ENCODE results near the gene SNTB2. TPM values are rescaled to one million over a fixed set of nuclear protein-coding genes. Genes with fewer than 3 reads are reported as not detected.

Gene SNTB2
- total and polyA plus RNA-seq, 2 of the 13 experiments (the other 11 are each of a cell fraction or from before 2014, with no cell fraction given) = 11.5 to 19.2 TPM

GRCh38 chr16:69310653-69311532, 123.9 kb downstream of the SNTB2 start, which contains the start of gene VPS4A (continued):
- TF ChIP-seq ZNF407 (CRISPR knock-in tag; IDR thresholded peaks at IDR 0.05; ENCODE audit: not compliant biosample characterization) (peak; percentile 52), JUND (CRISPR knock-in tag; IDR thresholded peaks at IDR 0.05) (no peak), ZNF205 (CRISPR knock-in tag; IDR thresholded peaks at IDR 0.05) (no peak; the same call in 1 of the 2 replicates), KDM3A (CRISPR knock-in tag; IDR thresholded peaks at IDR 0.05; ENCODE audit: low read depth) (0 out of 2 replicates have a peak, but pooled peaks have one; percentile 23), SIX4 (CRISPR knock-in tag; IDR thresholded peaks at IDR 0.05) (peak; percentile 78), ATAD3A (CRISPR knock-in tag; IDR thresholded peaks at IDR 0.05) (no peak), HOXA5 (CRISPR knock-in tag; IDR thresholded peaks at IDR 0.05) (peak; percentile 9; the same call in 1 of the 2 replicates), MED8 (CRISPR knock-in tag; IDR thresholded peaks at IDR 0.05; ENCODE audit: insufficient replicate concordance) (no peak), ZNF253 (CRISPR knock-in tag; IDR thresholded peaks at IDR 0.05; ENCODE audit: borderline replicate concordance) (no peak), USF2 (IDR thresholded peaks at IDR 0.05; ENCODE audit: low read depth, low read length) (no peak), USF2 (CRISPR knock-in tag; IDR thresholded peaks at IDR 0.05; ENCODE audit: borderline replicate concordance) (no peak; the same call in 1 of the 2 replicates)
- TF ChIP-seq, protein P1, sequence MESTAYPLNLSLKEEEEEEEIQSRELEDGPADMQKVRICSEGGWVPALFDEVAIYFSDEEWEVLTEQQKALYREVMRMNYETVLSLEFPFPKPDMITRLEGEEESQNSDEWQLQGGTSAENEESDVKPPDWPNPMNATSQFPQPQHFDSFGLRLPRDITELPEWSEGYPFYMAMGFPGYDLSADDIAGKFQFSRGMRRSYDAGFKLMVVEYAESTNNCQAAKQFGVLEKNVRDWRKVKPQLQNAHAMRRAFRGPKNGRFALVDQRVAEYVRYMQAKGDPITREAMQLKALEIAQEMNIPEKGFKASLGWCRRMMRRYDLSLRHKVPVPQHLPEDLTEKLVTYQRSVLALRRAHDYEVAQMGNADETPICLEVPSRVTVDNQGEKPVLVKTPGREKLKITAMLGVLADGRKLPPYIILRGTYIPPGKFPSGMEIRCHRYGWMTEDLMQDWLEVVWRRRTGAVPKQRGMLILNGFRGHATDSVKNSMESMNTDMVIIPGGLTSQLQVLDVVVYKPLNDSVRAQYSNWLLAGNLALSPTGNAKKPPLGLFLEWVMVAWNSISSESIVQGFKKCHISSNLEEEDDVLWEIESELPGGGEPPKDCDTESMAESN (CRISPR knock-in tag; conservative IDR thresholded peaks at IDR 0.05) = peak; percentile 89
- TF ChIP-seq, protein P2, sequence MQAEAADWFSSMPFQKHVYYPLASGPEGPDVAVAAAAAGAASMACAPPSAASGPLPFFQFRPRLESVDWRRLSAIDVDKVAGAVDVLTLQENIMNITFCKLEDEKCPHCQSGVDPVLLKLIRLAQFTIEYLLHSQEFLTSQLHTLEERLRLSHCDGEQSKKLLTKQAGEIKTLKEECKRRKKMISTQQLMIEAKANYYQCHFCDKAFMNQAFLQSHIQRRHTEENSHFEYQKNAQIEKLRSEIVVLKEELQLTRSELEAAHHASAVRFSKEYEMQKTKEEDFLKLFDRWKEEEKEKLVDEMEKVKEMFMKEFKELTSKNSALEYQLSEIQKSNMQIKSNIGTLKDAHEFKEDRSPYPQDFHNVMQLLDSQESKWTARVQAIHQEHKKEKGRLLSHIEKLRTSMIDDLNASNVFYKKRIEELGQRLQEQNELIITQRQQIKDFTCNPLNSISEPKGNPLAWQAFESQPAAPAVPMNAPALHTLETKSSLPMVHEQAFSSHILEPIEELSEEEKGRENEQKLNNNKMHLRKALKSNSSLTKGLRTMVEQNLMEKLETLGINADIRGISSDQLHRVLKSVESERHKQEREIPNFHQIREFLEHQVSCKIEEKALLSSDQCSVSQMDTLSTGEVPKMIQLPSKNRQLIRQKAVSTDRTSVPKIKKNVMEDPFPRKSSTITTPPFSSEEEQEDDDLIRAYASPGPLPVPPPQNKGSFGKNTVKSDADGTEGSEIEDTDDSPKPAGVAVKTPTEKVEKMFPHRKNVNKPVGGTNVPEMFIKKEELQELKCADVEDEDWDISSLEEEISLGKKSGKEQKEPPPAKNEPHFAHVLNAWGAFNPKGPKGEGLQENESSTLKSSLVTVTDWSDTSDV (CRISPR knock-in tag; IDR thresholded peaks at IDR 0.05) = no peak; the same call in 1 of the 2 replicates
